ENCODE measurements around the gene STYXL2. TPM values are rescaled to one million over a fixed set of nuclear protein-coding genes. Genes with fewer than 3 reads are reported as not detected.
A peak's percentile ranks its signal among the peaks of the same experiment; 100 is the strongest.

The STYXL2 gene
- total and polyA plus RNA-seq, 4 donors = 2.0 to 7.6 (median 4.9) TPM

DNA sequence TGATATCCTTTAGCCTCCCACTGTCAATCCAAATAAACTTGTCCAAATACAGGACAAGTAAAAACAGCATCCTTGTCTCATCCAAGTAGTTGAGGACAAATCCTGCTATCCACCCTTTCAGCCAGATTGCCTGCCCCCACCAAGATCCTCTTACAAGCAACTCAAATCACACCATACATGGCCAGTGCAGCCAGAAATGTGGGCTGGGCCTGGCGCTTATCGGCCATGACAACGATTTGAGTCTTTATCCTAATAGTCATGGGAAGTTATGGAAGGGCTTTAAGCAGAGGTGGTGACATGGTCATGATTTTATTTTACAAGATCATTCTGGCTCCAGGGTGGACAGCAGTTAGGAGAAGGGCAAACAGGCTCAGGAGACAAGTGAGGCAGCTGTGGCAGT lies 10.0 kb upstream of the STYXL2 start:
- ATAC-seq (ENCODE audit: low FRiP score) = no peak
- Histone ChIP-seq H3K9me3 (ENCODE audit: control insufficient read depth, low read length) (no peaks in the 10 kb centered on the region), H3K27ac (ENCODE audit: low read depth in 1 of 2, low read length in 2 of 2) (no peak overlapping the region), H3K27me3 (ENCODE audit: control insufficient read depth in 1 of 2, insufficient read depth in 2 of 2, low read length in 1 of 2) (no peaks in the 10 kb centered on the region), H3K36me3 (ENCODE audit: control insufficient read depth in 1 of 2, insufficient read depth in 2 of 2, low read length in 1 of 2) (no peaks in the 10 kb centered on the region), H3K4me3 (ENCODE audit: low read length in 2 of 2) (no peak overlapping the region), H3K4me1 (ENCODE audit: control insufficient read depth in 1 of 2, insufficient read depth in 2 of 2, low read length in 2 of 2) (no peaks in the 10 kb centered on the region)
- no peak for DNase-seq
- intact Hi-C loops (cut with DNase I) = no loop called here
- WGBS, 2 donors = 71 to 77% methylated on average over 3 of the region's 3 CpGs

DNA sequence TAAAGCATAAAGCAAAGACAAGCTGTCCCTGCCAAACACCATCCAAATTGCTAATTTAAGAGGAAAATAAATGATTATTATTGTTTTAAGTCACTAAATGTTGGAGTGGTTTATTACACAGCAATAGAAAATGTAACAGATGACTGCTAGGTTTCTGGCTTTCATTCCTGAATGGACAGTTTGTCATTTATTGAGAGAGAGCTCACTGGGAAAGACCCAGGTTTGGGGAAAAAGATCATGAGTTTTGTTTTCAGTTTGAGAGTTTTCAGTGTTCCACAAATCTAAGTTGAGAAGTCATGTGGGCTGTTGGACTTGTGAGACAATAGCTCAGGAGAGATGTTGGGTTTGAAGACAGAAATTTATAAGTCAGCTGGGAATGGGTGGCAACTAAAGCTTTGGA lies 9.1 kb upstream of the STYXL2 start:
- H3K9me3 ChIP-seq (ENCODE audit: control insufficient read depth, low read length) = no peaks in the 10 kb centered on the region
- no peaks in the 10 kb centered on the region for H3K36me3 ChIP-seq (ENCODE audit: control insufficient read depth in 1 of 2, insufficient read depth in 2 of 2, low read length in 1 of 2)

DNA sequence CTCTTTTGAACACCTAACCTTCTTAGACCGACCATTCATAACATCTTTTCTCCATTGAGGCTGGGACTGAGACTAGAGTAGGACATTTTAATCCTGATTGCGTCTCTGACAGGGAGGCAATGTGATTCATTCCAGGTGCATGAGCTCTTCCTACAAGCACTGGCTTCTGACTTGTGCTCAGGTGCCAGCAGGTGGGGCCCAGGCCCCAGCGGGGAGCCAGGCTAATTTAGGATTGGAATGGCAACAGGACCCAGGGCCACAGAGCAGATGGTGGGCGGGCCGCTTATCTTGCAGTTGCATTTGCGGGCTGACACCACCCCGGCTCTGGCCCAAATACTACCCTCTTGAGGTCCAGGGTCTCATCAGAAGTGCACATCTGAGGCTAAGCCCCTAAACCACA lies 7.8 kb upstream of the STYXL2 start:
- no peaks in the 10 kb centered on the region for H3K4me1 ChIP-seq (ENCODE audit: control insufficient read depth in 1 of 2, insufficient read depth in 2 of 2, low read length in 2 of 2)
- no peaks in the 10 kb centered on the region for H3K9me3 ChIP-seq (ENCODE audit: control insufficient read depth, low read length)
- no peaks in the 10 kb centered on the region for H3K36me3 ChIP-seq (ENCODE audit: control insufficient read depth in 1 of 2, insufficient read depth in 2 of 2, low read length in 1 of 2)
- intact Hi-C loops (cut with DNase I) = no loop called here
- no peak overlapping the region for H3K4me3 ChIP-seq (ENCODE audit: low read length in 2 of 2)
- WGBS, 2 donors = 92 to 93% methylated on average over 7 of the region's 7 CpGs
- H3K27ac ChIP-seq (ENCODE audit: low read depth in 1 of 2, low read length in 2 of 2) = no peak overlapping the region
- DNase-seq = no peak
- H3K27me3 ChIP-seq (ENCODE audit: control insufficient read depth in 1 of 2, insufficient read depth in 2 of 2, low read length in 1 of 2) = no peaks in the 10 kb centered on the region
- no peak for ATAC-seq (ENCODE audit: low FRiP score)

More for the DNA sequence above, 9.1 kb upstream of the STYXL2 start:
- no peak overlapping the region for H3K4me3 ChIP-seq (ENCODE audit: low read length in 2 of 2)
- DNase-seq (no peak), ATAC-seq (ENCODE audit: low FRiP score) (no peak)
- no peaks in the 10 kb centered on the region for H3K27me3 ChIP-seq (ENCODE audit: control insufficient read depth in 1 of 2, insufficient read depth in 2 of 2, low read length in 1 of 2)
- intact Hi-C loops (cut with DNase I) = no loop called here
- no peak overlapping the region for H3K27ac ChIP-seq (ENCODE audit: low read depth in 1 of 2, low read length in 2 of 2)
- H3K4me1 ChIP-seq (ENCODE audit: control insufficient read depth in 1 of 2, insufficient read depth in 2 of 2, low read length in 2 of 2) = no peaks in the 10 kb centered on the region

DNA sequence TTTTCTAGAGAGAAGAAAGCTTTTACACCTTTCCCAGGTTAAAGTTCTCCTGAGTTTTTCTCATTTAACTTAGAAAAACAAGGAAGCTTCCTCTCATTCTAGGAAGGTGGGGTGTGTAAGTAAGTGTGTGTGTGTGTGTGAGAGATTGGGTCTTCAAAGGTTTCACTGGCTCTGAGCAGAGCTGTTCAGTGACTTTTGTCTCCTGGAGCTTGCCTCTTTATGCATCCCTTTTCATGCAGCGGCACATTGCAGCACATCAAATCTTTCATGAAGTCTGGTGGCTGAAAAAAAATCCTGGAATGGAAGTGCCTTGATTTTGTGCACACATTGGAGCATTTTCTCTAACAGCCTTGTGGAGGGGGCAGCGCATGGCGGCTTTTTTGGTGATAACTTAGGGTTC lies 7.1 kb upstream of the STYXL2 start:
- 97 to 98% methylated on average over 3 of the region's 3 CpGs for WGBS, 2 donors
- DNase-seq = no peak
- H3K27ac ChIP-seq (ENCODE audit: low read depth in 1 of 2, low read length in 2 of 2) = no peak overlapping the region
- intact Hi-C loops (cut with DNase I) = no loop called here
- H3K36me3 ChIP-seq (ENCODE audit: control insufficient read depth in 1 of 2, insufficient read depth in 2 of 2, low read length in 1 of 2) = no peaks in the 10 kb centered on the region
- no peak for ATAC-seq (ENCODE audit: low FRiP score)
- H3K9me3 ChIP-seq (ENCODE audit: control insufficient read depth, low read length) = no peaks in the 10 kb centered on the region
- no peaks in the 10 kb centered on the region for H3K4me1 ChIP-seq (ENCODE audit: control insufficient read depth in 1 of 2, insufficient read depth in 2 of 2, low read length in 2 of 2)
- no peaks in the 10 kb centered on the region for H3K27me3 ChIP-seq (ENCODE audit: control insufficient read depth in 1 of 2, insufficient read depth in 2 of 2, low read length in 1 of 2)
- no peak overlapping the region for H3K4me3 ChIP-seq (ENCODE audit: low read length in 2 of 2)

DNA sequence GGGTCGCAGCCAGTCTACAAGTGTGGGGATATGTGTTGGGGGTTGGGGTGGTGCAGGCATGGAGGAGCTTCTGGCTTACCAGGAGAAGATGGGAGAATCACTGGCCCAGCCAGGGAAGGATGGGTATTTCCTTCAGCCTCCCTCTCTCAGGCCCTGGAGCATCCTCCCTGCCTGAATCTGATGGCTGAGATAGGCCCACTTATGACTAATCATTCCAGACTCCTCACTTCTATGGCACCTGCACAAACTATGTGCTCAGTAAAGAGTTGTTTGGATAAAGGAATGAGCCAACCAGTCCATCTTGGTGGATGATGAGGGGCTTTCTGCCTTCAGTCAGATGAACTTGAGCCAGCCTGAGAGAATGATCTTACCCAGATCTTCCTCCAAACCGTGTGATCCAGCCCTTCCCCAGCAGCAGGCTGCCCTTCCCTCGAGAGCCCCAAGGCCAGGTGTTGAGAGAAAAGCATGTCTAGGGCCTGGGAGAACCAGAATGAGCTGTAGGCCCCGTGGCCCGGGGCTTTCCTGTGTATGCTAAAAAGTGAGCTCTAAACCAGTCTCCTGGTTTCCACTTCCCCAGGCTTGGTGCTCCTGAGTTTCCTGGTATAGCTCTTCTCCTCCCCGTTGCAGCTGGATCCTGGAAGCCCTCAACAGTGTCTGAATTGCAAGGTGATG lies 5.0 kb upstream of the STYXL2 start:
- Histone ChIP-seq H3K4me1 (ENCODE audit: control insufficient read depth in 1 of 2, insufficient read depth in 2 of 2, low read length in 2 of 2) (no peaks in the 10 kb centered on the region), H3K36me3 (ENCODE audit: control insufficient read depth in 1 of 2, insufficient read depth in 2 of 2, low read length in 1 of 2) (no peaks in the 10 kb centered on the region), H3K9me3 (ENCODE audit: control insufficient read depth, low read length) (no peaks in the 10 kb centered on the region), H3K27me3 (ENCODE audit: control insufficient read depth in 1 of 2, insufficient read depth in 2 of 2, low read length in 1 of 2) (no peaks in the 10 kb centered on the region), H3K27ac (ENCODE audit: low read depth in 1 of 2, low read length in 2 of 2) (no peak overlapping the region), H3K4me3 (ENCODE audit: low read length in 2 of 2) (no peak overlapping the region)
- ATAC-seq (ENCODE audit: low FRiP score) = no peak
- 85 to 86% methylated on average over 6 of the region's 6 CpGs for WGBS, 2 donors
- intact Hi-C loops (cut with DNase I) = no loop called here
- DNase-seq = no peak

DNA sequence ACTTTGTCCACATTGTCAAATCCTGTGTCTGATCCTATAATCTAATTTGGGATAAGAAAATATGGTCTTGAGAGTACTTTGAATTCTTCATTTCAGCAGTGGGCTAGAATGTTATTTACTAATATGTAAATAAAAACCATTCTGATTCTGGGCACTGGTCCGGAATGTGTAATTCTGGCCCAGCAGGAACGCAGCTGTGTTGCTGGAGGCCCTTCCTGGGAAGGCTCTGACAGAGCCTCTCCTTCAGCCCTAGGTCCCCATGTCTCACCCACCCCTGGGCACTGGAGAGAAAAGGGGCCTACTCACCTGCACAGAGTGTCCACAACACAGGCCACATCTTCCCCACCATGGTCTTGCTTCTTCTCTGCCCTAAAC lies 3.9 kb upstream of the STYXL2 start:
- WGBS, 2 donors = 55 to 64% methylated on average over 2 of the region's 2 CpGs
- Histone ChIP-seq H3K27ac (ENCODE audit: low read depth in 1 of 2, low read length in 2 of 2) (no peak overlapping the region), H3K36me3 (ENCODE audit: control insufficient read depth in 1 of 2, insufficient read depth in 2 of 2, low read length in 1 of 2) (no peaks in the 10 kb centered on the region), H3K9me3 (ENCODE audit: control insufficient read depth, low read length) (no peaks in the 10 kb centered on the region), H3K4me3 (ENCODE audit: low read length in 2 of 2) (no peak overlapping the region), H3K27me3 (ENCODE audit: control insufficient read depth in 1 of 2, insufficient read depth in 2 of 2, low read length in 1 of 2) (no peaks in the 10 kb centered on the region), H3K4me1 (ENCODE audit: control insufficient read depth in 1 of 2, insufficient read depth in 2 of 2, low read length in 2 of 2) (no peaks in the 10 kb centered on the region)
- DNase-seq (no peak), ATAC-seq (ENCODE audit: low FRiP score) (no peak)
- intact Hi-C loops (cut with DNase I) = no loop called here

DNA sequence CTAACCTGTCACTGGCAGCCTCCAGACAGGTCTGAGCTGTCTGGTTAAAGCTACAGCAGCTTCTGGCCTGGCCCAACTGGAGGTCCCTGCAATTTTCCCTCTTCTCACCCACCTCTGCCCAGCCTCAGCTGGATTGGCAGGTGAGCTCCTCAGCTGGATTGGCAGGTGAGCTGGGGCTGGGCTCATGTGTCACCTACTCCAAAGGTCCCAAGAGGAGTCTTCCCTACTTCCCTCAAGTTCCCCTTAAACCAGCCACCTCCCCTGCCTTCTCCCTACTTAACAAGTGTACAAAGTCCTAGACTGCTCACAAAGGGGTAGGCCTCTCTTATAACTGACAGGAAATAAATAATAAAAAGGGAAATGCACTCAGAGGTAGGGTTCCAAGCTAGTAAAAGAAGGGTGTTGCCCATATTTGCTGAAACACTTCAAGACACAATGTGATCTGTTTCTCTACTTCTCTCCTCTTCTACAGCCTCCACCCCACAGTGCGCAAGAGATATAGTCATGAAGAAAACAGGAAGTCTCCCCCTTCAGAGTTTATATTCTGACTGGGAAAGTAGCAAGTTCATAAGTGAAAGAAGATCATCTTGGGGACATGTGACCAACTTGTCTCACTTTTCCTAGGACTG lies 3.4 kb upstream of the STYXL2 start, which contains the start of gene GPA33:
GPA33 (minus strand) TSS at position 64 of the 629 bp plus-strand sequence. CDS start 90 bp downstream, outside the sequence.
- DNase-seq = no peak
- H3K36me3 ChIP-seq (ENCODE audit: control insufficient read depth in 1 of 2, insufficient read depth in 2 of 2, low read length in 1 of 2) = no peaks in the 10 kb centered on the region
- WGBS, 2 donors = 88 to 93% methylated on average over 1 of the region's 1 CpG
- H3K4me1 ChIP-seq (ENCODE audit: control insufficient read depth in 1 of 2, insufficient read depth in 2 of 2, low read length in 2 of 2) = no peaks in the 10 kb centered on the region
- no peak within 1 kb of the TSS for H3K27ac ChIP-seq (ENCODE audit: low read depth in 1 of 2, low read length in 2 of 2)
- no peak for ATAC-seq (ENCODE audit: low FRiP score)
- no peaks in the 10 kb centered on the region for H3K9me3 ChIP-seq (ENCODE audit: control insufficient read depth, low read length)
- H3K27me3 ChIP-seq (ENCODE audit: control insufficient read depth in 1 of 2, insufficient read depth in 2 of 2, low read length in 1 of 2) = no peaks in the 10 kb centered on the region
- no peak within 1 kb of the TSS for H3K4me3 ChIP-seq (ENCODE audit: low read length in 2 of 2)
- intact Hi-C loops (cut with DNase I) = no loop called here

DNA sequence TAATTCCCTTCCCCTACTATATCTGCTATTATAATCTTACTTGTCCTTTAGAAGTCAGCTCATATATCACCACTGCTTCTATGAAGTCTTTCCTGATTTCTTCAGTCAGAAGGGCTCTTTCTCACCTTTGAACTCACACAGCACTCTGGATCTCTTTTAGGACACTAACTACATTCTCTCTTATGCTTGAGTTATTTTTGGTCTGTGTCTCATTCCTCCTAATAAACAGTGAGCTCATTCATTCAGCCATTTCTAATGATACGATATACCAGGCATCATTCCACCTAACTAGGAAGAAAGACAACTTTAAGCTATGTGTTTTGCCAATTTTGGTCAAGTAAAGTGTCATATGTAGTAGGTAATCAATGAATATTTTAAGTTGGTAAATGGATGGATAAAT lies 1.2 kb upstream of the STYXL2 start:
- Histone ChIP-seq H3K36me3 (ENCODE audit: control insufficient read depth in 1 of 2, insufficient read depth in 2 of 2, low read length in 1 of 2) (no peaks in the 10 kb centered on the region), H3K9me3 (ENCODE audit: control insufficient read depth, low read length) (no peaks in the 10 kb centered on the region), H3K4me3 (ENCODE audit: low read length in 2 of 2) (no peak overlapping the region), H3K27me3 (ENCODE audit: control insufficient read depth in 1 of 2, insufficient read depth in 2 of 2, low read length in 1 of 2) (no peaks in the 10 kb centered on the region), H3K27ac (ENCODE audit: low read depth in 1 of 2, low read length in 2 of 2) (no peak overlapping the region), H3K4me1 (ENCODE audit: control insufficient read depth in 1 of 2, insufficient read depth in 2 of 2, low read length in 2 of 2) (no peaks in the 10 kb centered on the region)
- intact Hi-C loops (cut with DNase I) = no loop called here
- WGBS, 2 donors = 5 to 15% methylated on average over 1 of the region's 1 CpG
- no peak for DNase-seq
- no peak for ATAC-seq (ENCODE audit: low FRiP score)

DNA sequence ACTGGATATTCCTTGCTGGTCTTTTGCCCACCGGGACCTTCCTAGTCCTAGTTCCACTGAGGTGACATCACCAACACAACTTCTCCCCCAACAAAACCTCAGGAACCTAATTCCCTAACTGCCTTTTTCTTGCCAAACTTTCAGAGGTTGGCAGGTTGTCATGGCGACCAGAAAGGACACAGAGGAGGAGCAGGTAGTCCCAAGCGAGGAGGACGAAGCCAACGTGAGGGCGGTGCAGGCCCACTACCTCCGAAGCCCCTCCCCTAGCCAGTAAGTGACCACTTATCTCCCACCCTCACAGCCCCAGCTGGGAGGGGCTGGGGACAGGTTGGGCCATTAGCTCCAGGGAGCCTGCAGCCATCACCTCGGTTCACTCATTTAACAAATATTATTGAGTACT lies 815 bp downstream of the STYXL2 start:
- no peaks in the 10 kb centered on the region for H3K36me3 ChIP-seq (ENCODE audit: control insufficient read depth in 1 of 2, insufficient read depth in 2 of 2, low read length in 1 of 2)
- H3K27me3 ChIP-seq (ENCODE audit: control insufficient read depth in 1 of 2, insufficient read depth in 2 of 2, low read length in 1 of 2) = no peaks in the 10 kb centered on the region
- no peak overlapping the region for H3K27ac ChIP-seq (ENCODE audit: low read depth in 1 of 2, low read length in 2 of 2)
- no peaks in the 10 kb centered on the region for H3K9me3 ChIP-seq (ENCODE audit: control insufficient read depth, low read length)
- H3K4me1 ChIP-seq (ENCODE audit: control insufficient read depth in 1 of 2, insufficient read depth in 2 of 2, low read length in 2 of 2) = no peaks in the 10 kb centered on the region
- no peak for ATAC-seq (ENCODE audit: low FRiP score)
- intact Hi-C loops (cut with DNase I) = no loop called here
- peak overlapping the region; percentile 29 to 51 for H3K4me3 ChIP-seq (ENCODE audit: low read length in 2 of 2)
- DNase-seq = no peak
- 11 to 14% methylated on average over 8 of the region's 8 CpGs for WGBS, 2 donors

Data from aorta (tissue), 5 donors.